Bladder microvascular endothelial cell (primary cell): ENCODE measurements around the gene CDC42BPA. TPM values are rescaled to one million over a fixed set of nuclear protein-coding genes. Genes with fewer than 3 reads are reported as not detected.

Source experiments
- total RNA-seq: library from RNA; depleted of rRNA; stranded (reverse); fragments of >200 nt; gene quantifications from 2 replicates; pipeline ENCODE4 v1.2.3, GENCODE V29; 2014

Gene CDC42BPA
- total RNA-seq: 70.6 and 159 TPM in 2 replicates

GRCh38 chr1:227318016-227318852, at the start of gene CDC42BPA:
Gene CDC42BPA (minus strand): TSS chr1:227318492. CDS start chr1:227317182, 1,310 bp downstream.

DNA sequence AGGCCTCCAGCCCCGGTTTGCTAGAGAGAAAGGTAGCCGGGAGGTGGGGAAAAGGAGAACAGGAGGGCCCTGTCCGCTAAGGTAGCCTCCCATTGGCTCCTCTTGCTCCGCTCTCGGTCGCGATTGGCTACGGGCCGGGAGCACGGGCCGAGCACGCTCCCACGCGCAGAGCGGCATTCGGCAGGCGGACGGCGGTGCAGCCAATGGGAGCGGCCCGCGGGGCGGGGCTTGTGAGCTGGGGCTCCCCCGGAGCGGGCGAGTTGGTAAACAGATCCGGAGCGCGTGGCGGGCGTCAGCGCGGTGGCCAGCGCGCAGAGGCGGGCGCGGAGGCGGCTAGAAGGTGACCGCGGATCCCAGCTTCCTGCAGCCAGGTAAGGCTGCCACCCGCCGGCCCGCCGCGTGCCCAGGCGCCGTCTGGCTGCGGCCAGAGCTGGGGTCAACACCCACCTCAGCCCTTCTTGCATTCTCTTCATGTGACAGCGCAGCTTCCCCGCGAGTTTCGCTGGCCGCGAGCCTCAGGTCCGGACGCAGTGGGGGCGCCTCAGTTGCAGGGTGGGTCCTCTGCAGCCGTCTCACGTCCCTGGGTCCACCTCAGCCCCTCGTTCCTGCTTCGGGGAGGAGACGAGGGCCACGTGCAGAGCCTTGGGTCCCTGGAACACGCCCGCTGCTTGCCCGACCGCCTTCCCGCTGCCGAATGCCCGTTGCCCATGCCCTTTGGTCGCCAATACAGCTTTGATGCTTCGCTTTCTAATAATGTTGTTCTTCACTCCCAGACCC, 378.1 kb downstream of the CDC42BPA start, which contains the start of gene COQ8A:
Gene COQ8A (plus strand): TSS at position 266 of the 777 bp plus-strand sequence. CDS start 21,092 bp downstream, outside the sequence.

Other genes starting within 250 kb of the CDC42BPA start
- 4.7 and 18.2 TPM in 2 replicates for gene ZNF678, start 245.1 kb upstream of the CDC42BPA start, total RNA-seq